ENCODE measurements around the gene TMEM272.

TMEM272 gene, protein sequence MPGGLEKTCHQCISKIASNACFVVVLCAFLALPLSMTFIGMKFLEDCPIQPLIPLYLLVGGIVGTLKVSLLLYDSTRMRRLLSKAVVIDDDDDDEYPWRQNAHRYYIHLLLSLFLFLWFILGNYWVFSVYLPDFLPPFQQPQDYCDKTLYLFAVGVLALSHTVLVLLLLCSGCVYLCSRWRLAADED

DNA sequence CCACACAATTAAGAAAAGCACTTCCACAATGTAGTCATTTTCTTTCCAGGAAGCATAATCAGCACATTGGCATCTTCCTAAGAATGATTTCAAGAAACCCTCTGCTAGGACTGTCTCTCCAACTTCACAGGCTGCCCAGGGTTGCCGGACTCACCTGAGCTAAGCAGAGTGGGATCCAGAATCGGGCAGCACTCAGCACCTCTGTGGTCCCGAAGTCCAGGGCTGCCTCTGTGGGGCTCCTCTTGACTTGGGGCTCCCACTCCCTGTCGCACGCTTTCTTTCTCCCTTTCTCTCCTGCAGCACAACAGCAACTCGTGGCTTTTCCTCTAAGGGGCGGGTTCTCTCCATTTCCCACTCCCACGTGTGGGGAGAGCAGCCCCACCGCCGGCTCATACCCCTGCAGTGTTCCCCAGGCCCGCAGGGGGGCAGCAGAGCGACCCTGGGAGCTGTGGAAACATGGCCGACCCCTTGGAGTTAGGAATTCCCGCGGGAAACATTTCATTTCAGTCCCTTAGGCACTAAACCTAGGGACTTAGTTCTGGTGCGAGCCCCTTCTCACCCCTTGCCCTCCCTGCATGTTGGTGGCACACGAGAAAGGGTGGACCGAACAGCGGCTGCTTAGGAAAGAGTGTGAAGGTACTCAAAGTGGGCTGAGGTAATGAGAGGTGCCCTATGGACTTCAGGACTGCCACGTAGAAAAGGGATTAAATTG lies at the start of gene TMEM272:
Gene TMEM272 (minus strand): TSS at position 316 of the 712 bp plus-strand sequence. CDS start 6,647 bp downstream, outside the sequence.
- DNase-seq (ENCODE audit: low read depth): peak; percentile 38

DNA sequence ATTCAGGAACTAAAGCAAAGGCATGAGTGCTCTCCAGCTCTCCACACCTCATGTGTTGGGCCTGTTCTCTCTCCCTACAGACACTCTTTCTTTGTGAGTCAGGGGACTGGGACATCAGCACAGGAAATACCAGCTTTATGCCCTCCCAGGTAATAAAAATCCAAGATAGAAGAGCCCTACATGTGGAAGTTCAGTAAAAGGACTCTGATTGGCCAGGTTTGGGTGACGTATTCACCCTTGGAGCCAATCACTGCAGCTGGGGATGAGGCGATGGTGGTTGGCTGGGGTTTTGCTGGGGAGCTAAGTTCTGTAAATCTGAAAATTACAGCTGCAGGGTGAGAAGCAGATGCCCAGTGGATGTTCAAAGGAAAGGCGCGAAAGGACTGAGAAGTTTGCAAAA lies 49.3 kb upstream of the TMEM272 start:
- DNase-seq (ENCODE audit: low read depth): no peak

DNA sequence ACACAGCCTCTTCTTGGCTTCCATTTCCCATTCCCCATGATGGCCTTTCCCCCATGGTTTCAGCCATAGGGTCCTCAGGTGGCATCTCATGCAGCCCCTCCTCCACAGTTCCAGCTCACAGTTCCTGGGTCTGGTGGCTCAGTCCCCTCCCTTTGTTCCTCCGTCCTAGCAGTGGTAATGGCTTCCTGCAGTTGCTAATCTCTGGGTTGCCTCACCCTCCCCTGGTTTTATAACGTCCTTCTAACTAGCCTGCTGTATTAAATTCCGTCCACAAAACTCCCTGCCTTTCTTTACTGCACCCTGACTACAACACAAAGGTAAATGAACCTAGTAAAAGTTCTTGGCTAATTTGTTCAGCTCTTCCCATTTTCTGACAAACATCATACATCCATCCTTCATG lies 47.7 kb upstream of the TMEM272 start:
- DNase-seq (ENCODE audit: low read depth): no peak

DNA sequence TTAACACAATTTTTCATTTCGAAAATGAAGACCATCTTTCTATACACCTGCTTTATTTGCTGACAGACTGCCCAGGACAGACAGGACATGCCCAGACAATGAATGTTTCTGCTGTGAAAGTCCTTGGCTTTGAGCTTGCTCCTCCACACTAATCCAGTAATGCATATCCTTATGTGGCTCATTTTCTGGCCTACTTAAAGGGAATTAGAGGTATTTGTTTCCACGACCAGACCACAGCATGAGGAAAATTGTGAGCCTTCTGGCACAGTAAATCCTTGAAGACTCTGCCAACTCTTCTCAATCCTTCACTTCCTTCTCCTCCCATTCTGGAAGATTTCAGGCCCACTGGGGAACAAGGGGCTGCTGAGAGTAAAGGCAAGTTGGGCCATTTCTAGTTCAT lies 42.5 kb upstream of the TMEM272 start:
- DNase-seq (ENCODE audit: low read depth): no peak

DNA sequence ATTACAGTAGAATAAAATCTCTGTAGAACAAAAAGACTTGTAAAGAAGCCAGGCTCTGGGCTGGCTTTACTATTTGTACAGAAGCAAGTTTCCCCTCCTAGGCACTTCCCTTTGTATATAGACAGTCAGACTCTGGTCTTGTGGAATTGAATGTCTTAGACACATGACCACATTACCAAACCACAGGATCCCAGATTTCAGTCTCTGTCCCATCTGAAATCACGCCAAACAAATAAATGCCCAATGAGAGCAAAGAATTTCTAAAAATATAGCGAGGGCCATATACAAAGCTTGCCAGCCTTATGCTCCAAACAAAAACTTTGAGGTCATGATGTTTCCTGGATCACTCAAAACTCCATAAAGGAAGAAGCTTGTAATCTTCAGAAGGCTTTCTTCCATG lies 40.7 kb upstream of the TMEM272 start:
- DNase-seq (ENCODE audit: low read depth): no peak

DNA sequence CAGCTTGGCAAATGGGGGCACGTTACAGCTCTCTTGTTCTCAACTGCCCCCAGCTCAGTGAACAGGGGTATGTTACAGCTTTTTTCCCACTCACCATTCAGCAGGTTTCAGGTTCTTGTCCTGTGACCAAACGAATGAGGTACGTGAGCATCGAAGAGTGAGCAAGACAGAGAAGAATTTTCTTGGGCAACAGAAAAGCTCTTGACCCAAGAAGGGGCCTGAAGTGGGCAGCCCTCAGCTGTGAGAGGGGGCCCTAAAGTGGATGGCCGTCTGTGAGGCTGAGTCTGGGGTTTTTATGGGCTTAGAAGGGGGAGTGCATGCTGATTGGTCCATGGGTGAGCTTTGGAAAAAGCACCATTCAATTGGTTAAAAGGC lies 38.2 kb upstream of the TMEM272 start:
- DNase-seq (ENCODE audit: low read depth): no peak

DNA sequence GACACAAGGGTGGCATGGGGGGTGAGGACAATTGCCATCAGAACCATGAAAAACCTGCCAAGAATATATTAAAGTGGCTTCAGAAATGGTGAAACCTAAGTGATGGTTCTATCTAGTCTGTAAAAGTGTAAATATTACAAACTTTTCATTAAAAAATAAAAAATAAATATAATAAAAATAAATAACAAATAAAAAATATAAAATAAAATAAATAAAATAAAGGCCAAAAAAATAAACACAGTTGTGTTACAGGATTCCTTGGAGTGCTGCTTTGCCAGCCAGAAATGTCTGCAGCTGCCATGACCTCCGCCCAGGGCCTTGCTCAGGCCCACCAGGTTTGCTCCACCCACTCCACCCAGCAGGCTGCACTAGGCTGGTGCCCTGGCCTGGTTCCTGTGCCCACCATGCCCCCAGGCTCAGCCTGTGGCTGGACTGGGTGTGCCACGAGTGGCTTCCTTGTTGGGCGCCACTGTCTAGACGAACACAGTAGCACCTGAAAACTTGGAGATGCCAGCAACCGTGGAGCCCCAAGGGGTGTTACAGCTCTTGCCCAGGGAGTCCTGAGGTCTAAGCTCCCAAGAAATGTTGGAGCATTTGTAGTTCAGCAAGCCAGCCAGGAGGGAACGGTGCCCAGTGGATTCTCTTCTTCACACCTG lies 37.7 kb upstream of the TMEM272 start:
- no peak for DNase-seq (ENCODE audit: low read depth)

DNA sequence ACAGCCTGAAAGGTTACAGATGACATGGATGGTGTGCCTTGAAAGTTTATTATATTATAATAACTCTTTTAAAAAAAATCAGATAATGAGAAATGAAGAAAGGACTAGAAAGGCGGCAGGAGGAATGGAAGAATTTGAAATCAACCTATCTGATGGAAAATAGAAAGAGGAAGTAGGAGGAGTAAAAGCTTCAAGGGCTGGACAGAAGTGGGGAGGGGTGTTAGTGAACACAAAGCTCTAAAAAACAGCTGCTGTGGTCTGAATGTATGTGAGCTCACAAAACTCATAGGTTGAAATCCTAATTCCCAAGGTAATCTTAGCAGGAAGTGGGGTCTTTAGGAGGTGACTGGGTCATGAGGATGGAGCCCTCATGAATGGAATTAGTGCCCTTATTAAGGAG lies 36.3 kb upstream of the TMEM272 start:
- DNase-seq (ENCODE audit: low read depth): no peak

DNA sequence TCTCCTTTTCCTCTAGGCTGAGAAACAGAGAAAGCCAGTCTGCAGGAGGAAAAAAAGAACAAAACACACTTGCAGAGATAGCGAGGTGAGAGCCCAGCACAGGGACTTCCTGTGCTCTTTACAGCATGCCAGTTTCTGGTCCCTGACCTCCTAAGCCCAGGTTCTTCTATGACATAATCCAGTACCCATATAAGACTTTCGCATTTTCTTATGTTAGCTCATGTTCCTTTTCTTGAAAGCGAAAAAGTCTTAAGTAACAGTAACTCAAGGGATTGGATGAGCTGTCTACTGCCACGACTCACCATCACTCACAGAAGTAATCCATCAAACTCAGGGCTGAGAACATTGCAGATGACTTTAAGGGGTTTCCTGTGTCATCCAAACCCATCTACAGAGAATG lies 34.2 kb upstream of the TMEM272 start:
- no peak for DNase-seq (ENCODE audit: low read depth)

DNA sequence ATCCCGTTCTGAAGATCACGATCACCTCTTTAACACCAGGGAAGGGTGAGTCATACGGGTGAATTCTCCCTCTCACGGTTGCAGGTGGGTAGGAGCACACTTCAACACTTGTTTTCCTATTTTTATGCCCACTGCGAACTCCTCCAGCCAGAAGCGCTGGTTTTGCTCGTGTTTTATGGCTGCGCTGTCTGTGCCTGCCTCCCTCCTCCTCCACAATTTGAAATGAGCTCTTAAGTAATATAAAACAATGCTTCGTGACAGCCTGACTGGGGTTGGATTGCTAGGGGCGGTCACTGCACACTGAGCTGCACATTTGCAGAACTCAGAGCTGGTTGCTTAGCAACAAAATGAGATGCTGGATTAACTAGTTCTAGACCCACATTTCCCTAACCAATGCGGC lies 29.7 kb upstream of the TMEM272 start:
- no peak for DNase-seq (ENCODE audit: low read depth)

DNA sequence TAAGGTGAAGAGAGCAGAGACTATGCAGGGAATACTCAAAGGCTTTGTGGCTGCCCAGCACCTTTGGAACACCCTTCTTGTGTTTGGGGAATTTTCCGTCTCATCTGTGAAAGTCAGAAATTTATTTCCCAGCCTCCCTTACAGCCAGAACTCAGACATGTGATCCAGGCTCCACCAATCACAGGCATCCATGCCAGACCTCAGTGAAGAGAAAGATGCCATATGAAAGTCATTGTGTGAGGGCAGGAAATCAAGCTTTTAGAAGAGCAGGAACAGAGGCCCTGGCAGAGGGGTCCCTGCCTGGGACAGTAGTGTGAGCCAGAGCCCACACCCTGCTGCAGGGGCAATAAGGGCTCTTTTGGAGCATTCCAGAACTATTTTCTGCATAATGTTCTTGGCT lies 28.9 kb upstream of the TMEM272 start:
- no peak for DNase-seq (ENCODE audit: low read depth)

DNA sequence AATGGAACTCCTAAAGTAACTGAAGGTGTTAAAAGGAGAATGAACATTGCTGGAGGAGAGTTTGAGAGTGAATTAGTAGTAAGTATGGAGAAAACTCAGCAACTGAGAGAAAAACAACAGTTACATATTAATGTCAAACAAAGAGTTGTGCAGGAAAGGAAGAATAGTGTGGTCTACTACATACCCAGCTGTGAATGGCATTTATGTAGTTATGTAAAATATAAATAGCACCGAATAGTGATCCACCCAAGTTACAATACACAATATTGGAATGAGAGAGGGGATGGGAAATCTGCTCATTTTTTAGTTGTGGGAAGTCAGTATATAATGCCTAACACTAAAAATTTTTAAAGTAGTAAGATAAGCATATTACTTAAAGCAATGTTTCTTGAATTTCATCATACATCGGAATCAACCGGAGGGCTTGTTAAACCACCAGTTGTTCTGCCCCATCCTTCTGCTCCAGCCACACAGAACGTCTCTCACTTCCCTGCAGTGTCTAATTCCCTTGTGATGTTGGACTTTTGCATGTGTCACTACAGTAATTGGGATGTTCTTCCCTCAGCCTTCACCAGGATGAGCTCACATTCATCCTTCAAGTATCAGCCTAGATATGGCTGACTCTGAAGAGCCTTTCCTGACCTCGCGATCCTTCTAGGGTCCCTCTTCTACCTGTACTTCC lies 28.3 kb upstream of the TMEM272 start:
- no peak for DNase-seq (ENCODE audit: low read depth)

DNA sequence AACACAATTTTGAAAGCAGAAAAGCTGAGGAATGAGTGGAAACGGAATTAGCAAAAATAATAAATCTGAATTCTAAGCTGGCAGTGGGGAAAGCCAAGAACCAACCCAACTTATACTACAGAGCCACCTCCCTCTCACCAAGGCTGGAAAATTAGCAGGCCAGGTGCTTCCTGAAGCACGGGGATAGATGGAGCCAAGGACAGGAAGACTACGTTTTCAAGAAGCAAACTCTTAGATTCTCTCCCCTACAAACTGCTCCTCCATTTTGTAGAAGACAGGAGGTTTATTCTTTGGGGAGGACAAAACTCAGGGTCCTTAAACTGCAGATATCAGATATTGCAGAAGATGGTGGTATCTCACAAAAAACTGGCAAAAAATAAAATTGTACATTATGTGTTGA lies 25.6 kb upstream of the TMEM272 start:
- no peak for DNase-seq (ENCODE audit: low read depth)

DNA sequence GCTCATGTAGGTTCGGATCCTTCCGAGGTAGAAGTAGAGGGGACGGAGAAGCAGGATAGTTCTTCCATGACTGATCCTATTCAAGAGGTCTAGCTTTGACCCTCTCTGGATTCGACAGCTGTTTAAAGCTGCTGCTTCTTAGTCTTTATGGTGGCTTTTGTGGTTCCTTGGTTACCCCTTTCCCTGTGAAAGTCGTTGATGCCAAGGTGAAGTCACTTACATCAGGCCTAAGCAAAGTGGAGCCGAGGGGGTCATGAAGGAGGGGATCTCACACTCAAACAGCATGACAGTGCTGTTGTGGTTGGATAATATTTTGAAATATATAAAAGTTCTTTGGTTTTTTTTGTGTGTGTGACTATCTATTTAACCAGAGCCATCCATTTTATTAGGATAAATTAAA lies 24.9 kb upstream of the TMEM272 start:
- DNase-seq (ENCODE audit: low read depth): no peak

DNA sequence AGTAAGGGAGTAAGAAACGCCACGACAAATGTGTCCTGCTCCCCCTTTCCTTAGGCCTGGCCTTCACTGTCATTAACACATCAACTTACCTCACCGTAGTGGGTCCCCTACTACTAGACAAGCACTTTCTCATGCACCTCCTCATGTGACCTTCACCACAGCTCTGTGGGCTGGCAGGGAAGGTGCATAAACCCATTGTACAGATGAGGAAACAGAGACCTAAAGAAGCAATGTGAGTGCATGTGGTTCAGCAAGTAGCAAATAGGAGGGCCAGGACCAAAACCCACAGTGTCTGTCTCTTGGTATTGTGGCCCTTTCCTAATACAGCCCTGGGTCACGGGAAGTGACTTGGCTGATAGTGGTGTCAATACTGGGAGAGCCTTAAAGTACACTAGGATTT lies 22.1 kb upstream of the TMEM272 start:
- no peak for DNase-seq (ENCODE audit: low read depth)

DNA sequence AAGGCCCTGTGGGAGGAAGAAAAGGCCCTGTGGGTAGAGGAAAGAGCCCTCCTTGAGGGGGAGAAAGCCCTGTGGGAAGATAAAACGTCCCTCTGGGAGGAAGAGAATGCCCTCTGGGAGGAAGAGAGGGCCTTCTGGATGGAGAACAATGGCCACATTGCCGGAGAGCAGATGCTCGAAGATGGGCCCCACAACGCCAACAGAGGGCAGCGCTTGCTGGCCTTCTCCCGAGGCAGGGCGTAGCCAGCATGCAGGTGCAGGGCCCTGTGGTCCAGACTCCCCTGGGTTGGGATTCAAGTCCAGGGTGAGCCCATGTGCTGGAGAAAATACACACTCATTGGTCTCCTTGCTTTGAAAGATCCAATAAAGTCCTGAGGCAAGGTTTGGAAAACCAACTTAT lies 20.9 kb upstream of the TMEM272 start:
- no peak for DNase-seq (ENCODE audit: low read depth)

DNA sequence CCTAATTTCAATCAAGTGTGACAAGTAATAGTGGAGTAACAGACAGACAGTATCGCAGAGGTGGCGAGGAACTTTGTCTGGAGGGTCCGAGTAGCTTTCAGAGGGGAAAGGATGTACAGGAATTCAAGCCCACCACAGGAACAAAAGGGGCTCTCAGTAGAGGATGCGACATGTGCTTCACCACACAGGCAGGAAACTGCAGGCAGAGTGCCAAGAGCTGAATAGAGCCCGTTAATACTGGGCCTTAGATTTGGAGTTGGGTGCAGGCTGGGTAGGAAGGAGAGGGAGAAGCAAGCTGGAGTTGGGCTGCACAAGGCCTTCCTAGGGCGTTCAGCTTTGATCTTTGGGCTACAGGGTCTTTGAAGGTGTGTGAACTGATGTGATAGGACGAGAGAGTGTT lies 18.0 kb upstream of the TMEM272 start:
- no peak for DNase-seq (ENCODE audit: low read depth)

DNA sequence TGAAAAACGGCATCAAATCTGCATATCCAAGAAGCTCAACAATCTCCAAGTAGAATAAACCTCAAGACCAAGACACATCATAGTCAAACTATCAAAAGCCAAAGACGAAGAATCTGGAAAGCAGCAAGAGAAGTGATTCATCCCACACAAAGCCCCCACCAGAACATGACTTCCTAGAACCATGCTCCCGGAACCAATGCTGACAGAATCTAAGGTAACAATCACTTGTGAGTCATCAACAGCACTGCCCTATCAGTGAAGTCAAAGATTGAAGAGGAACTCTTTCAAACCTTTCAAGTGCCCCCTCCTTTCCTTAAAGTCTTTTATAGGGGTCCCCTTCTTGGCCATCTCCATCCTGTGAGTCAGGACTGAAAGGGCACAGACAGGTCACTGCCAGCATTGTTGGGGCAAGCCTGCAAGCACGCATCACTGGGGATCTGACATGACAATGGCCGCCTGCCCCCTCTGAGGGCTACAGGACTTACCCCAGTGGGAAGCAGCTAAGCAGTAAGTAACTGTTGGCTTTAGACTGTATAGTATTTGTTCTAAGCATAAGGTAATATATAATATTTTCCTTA lies 16.8 kb upstream of the TMEM272 start, which contains the start of gene CCDC70:
Gene CCDC70 (plus strand): TSS at position 247 of the 578 bp plus-strand sequence. CDS start 3,443 bp downstream, outside the sequence.
- DNase-seq (ENCODE audit: low read depth): no peak

DNA sequence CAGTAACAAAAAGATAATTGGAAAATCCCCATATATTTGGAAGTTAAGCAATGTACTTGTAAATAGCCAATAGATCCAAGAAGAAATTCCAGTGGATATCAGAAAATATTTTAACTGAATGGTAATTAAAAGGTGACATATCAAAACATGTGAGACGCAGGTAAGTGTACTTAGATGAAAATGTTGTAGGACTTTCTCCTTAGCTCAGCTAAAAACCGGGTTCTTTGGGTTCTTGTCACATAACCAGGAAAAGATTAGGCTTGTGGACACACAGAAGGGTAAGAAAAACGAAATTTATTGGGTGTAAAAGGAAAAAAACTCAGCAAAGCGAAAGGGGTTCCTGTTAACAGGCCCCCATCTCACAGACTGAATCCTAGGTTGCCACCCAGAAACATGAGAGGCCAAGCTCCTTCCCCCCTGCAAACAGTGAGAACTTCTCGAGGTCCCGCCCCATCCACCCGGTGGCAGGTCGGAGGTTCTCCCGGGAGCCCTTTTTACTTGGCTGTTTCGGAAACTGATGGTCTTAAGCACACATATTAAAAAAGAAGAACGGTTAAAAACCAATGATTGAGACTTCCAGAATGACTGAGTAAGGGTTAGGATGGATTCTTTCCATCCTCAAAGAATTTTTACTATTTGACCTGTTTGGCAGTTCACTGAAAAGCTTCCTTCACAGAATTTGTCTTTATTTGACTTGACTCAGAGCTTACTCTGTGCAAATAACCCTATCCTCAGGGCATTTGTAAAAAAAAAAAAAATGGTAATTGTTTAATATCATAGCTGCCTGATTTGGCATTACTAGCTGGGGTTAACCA lies 13.7 kb upstream of the TMEM272 start:
- DNase-seq (ENCODE audit: low read depth): no peak

DNA sequence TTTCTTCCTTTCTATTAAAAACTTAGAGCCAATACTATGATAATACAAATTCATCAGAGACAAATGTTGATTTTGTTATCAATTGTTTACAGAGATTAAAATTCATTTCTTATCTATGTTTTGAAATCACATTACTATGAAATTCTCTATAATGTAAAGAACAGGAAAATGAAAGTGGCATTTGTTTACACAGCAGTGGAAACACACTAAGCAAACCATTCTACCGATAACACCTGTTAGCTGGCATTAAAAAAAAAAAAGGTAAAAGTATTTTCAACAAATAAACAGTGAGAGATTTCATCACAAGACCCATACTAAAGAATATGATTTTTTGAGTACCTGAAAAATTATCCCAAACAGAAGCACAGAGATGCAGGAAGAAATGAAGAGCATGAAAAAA lies 12.0 kb upstream of the TMEM272 start:
- no peak for DNase-seq (ENCODE audit: low read depth)

DNA sequence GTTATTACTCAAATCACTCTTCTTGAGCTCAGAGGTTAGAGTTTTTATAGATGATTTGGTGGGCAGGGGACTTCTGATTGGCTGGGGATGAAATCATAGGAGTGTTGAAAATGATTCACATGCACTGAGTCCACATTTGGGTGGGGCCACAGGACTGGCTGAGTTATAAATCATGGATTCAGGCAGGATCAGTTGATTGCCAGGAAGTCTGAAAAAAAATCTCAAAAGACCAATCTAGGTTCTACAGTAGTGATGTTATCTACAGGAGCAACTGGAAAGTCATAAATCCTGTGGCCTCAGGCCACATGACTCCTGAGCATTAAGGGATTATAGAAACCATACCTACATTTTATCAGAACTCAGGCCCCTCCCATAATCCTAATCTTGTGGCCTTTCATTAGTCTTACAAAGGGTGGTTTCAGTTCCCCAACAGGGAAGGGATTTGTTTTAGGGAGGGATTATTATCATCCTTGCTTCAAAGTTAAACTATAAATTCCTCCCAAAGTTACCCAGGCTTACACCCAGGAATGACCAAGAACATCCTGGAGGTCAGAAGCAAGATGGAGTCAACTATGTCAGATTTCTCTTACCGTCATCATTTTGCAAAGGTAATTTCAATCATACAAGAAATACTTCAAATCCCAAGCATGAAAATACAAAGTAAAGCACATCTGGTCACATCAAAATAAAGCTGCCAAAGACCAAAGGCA lies 11.2 kb upstream of the TMEM272 start:
- no peak for DNase-seq (ENCODE audit: low read depth)

All from stimulated activated CD8-positive, alpha-beta memory T cell treated with anti-CD3 and anti-CD28 coated beads, Interleukin-4, amount 100 ng/mL, for 24 hours (primary cell).